WERI-Rb-1 (cell line): ENCODE results near the gene GDF10.

ENCODE experiments used
- DNase-seq: peaks from one replicate; pipeline ENCODE4 v3.0.0-alpha.2; 2020
- H3K27ac ChIP-seq: fragments of 250-450 bp; sonication (Bioruptor Pico); 2 replicates; pipeline ENCODE4 v1.5.1; 2020; ENCODE audit warnings: mild to moderate bottlenecking, moderate library complexity
- H3K27me3 ChIP-seq: fragments of 250-450 bp; sonication (Bioruptor Pico); 2 replicates; pipeline ENCODE4 v1.5.1; 2021; ENCODE audit warnings: mild to moderate bottlenecking, low read depth, moderate library complexity; ENCODE audit not compliant: insufficient read depth, severe bottlenecking
- H3K36me3 ChIP-seq: fragments of 250-450 bp; sonication (Bioruptor Pico); 2 replicates; pipeline ENCODE4 v1.5.1; 2020; ENCODE audit warnings: mild to moderate bottlenecking, moderate library complexity
- H3K4me3 ChIP-seq: 2 replicates; pipeline ENCODE4 v1.5.1; 2011; ENCODE audit warnings: low read depth, mild to moderate bottlenecking, control low read depth, low read length
- H3K9me3 ChIP-seq: fragments of 250-450 bp; sonication (Bioruptor Pico); 2 replicates; pipeline ENCODE4 v1.5.1; 2021; ENCODE audit warnings: mild to moderate bottlenecking, moderate library complexity; ENCODE audit not compliant: severe bottlenecking
- TF ChIP-seq, protein P1 (sequence below): IDR thresholded peaks from 2 replicates; pipeline ENCODE4 v1.5.1; 2011; ENCODE audit warnings: low read depth, mild to moderate bottlenecking, control low read depth, inconsistent platforms, low read length

The GDF10 gene

GRCh38 chr10:47282657-47283018, 17.4 kb upstream of the GDF10 start:
- H3K27ac ChIP-seq = no peak overlapping the region
- no peaks in the 10 kb centered on the region for H3K27me3 ChIP-seq
- H3K9me3 ChIP-seq = no peaks in the 10 kb centered on the region
- DNase-seq = no peak
- H3K4me3 ChIP-seq = no peak overlapping the region
- TF ChIP-seq, protein P1, sequence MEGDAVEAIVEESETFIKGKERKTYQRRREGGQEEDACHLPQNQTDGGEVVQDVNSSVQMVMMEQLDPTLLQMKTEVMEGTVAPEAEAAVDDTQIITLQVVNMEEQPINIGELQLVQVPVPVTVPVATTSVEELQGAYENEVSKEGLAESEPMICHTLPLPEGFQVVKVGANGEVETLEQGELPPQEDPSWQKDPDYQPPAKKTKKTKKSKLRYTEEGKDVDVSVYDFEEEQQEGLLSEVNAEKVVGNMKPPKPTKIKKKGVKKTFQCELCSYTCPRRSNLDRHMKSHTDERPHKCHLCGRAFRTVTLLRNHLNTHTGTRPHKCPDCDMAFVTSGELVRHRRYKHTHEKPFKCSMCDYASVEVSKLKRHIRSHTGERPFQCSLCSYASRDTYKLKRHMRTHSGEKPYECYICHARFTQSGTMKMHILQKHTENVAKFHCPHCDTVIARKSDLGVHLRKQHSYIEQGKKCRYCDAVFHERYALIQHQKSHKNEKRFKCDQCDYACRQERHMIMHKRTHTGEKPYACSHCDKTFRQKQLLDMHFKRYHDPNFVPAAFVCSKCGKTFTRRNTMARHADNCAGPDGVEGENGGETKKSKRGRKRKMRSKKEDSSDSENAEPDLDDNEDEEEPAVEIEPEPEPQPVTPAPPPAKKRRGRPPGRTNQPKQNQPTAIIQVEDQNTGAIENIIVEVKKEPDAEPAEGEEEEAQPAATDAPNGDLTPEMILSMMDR = no peak
- H3K36me3 ChIP-seq = no peaks in the 10 kb centered on the region

DNA sequence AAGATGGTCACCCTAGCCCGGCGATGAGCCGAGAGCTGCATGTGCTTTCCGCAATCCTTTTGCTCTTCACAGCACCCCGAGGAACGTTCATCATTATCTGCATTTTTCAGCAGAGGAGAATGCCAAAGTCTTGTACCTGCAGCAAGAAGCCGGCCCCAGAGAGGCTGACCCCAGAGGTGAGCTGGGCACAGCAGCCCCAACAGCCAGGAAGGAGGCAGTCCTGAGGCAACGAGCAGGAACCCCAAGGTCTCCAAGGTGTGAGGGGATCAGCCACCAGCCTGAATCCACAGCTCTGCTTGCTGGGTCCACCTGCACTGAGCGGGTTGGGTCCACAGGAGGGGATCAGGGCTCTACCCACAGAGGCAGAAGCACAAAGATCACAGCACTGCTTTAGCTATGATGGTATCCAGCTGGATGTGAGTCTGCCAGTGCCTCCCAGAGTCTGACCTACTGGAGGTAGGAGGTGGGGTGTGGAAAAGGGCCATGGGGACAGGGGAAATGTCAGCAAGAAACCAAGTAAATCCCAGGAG, 16.8 kb upstream of the GDF10 start:
- H3K27ac ChIP-seq = no peak overlapping the region
- DNase-seq = no peak
- H3K36me3 ChIP-seq = no peaks in the 10 kb centered on the region
- TF ChIP-seq, protein P1 = no peak
- no peaks in the 10 kb centered on the region for H3K27me3 ChIP-seq
- H3K9me3 ChIP-seq = no peaks in the 10 kb centered on the region
- H3K4me3 ChIP-seq = no peak overlapping the region

- TF ChIP-seq, protein P1 = no peak
Observed at GRCh38 chr10:47283848-47284247, 16.1 kb upstream of the GDF10 start.

GRCh38 chr10:47285381-47286115, 14.4 kb upstream of the GDF10 start:
- Histone ChIP-seq H3K36me3 (no peaks in the 10 kb centered on the region), H3K27ac (no peak overlapping the region), H3K27me3 (no peaks in the 10 kb centered on the region), H3K4me3 (no peak overlapping the region), H3K9me3 (no peaks in the 10 kb centered on the region)
- TF ChIP-seq, protein P1 = 0 out of 2 replicates have a peak, but pooled peaks have one; percentile 3
- no peak for DNase-seq

More at GRCh38 chr10:47283848-47284247, 16.1 kb upstream of the GDF10 start:
- no peak for DNase-seq
- Histone ChIP-seq H3K27me3 (no peaks in the 10 kb centered on the region), H3K4me3 (no peak overlapping the region), H3K27ac (no peak overlapping the region), H3K9me3 (no peaks in the 10 kb centered on the region), H3K36me3 (no peaks in the 10 kb centered on the region)

- Histone ChIP-seq H3K27me3 (no peaks in the 10 kb centered on the region), H3K9me3 (no peaks in the 10 kb centered on the region), H3K4me3 (no peak overlapping the region), H3K27ac (no peak overlapping the region), H3K36me3 (no peaks in the 10 kb centered on the region)
- TF ChIP-seq, protein P1 = no peak
- DNase-seq = no peak
Observed at GRCh38 chr10:47286116-47286505, 13.9 kb upstream of the GDF10 start.
